HG03064 (cell line): Measurements from ENCODE around the gene SETX.
"Not testable (repeated sequence)": the region's sequence is repeated elsewhere in the genome, so short reads cannot be mapped to it uniquely, and the experiment has no call there.

Source experiments
- ATAC-seq: cut with Tn5 transposase; IDR thresholded peaks from one replicate; pipeline ENCODE4 v1.9.1; 2021; ENCODE audit warnings: low read depth; ENCODE audit not compliant: unreplicated experiment

The SETX gene

DNA sequence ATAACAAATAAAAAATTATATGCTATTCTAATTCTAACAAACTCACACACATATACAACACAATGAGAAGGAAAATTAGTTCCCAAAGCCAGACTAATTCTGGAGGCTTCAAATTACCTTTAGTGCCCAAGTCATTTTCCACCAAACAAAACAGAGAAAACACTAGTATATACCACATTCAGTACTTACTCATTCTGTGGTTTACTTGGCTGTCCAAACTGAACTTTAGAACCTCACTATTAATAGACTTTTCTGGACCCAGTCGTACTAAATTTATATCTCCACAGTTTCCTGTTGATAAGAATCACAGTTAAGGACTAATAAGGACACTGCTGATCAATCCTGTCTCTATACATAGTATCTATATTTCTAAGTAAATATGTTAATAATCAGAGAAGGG is 66.4 kb downstream of the SETX start:
- no peak for ATAC-seq

DNA sequence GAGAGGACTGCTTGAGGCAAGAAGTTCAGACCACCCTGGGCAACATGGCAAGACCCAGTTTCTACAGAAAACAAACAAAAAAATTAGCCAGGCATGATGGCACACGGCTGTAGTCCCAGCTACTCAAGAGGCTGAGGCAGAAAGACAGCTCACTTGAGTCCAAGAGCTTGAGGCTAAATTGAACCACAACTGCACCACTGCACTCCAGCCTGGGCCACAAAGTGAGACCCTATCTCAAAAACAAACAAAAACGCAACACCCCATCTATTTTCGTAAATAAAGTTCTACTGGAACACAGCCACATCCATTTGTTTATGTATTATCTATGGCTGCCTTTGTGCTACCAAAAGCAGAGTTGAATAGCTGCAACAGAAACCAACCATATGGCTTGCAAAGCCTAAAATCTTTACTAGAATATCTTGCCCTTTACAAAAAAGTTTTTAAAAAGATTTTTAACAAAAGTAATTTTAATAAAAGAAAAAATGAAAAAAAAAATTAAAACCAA is 67.5 kb downstream of the SETX start:
- ATAC-seq: no peak

DNA sequence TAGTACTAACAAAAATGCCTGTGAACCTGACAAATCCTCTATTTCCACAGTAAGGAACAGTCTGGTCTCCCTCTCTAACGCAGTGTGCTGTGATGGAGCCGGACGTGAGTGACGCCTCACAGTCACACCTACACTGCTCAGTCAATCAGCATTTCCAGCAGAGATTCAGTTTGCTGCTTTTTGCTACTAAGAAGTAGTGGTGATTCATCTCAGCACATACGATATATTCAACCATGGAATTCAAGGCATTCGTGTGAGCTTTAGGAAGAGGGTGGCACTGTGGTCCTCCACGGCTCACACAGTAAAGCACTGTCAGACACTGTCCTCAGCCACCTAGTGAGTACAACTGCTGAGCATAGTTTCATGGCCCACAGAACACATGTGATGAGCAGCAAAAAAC is 70.9 kb downstream of the SETX start:
- no peak for ATAC-seq

DNA sequence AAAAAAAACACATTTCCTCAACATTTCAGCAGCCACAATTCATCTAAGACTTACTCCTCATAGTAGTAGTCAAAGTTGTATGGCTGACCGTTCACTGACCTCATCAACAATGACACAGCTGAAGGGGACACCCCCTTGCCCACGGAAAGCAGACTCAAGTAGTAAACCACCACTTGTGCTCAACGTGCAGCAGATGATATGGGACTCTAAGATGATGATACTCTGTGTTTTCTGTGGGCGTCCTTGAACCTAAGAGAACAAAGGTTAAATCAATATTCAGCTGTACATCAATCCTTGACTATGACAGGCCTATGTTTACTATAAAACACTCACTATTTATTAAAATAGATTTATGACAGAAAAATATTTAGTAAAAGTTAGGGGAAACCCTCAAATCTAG is 71.6 kb downstream of the SETX start:
- ATAC-seq: no peak

DNA sequence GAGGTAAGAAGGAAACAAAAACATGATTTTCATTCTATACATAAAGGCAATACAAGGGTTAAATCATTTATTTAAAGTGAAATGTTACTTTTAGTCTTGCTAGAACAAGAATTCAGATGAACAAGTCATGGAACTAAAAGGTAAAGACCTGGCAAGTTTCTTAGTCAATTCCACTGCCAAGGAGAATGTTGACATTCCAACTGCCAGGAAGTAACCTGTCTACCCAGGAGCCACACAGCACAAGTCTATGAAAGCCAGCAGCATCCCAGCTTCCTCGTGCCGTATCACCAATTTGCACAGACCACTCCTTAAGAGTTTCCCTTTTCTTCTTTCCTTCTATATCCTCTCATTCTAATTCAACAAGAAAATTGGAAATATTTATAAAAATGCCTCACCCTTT is 79.9 kb downstream of the SETX start:
- ATAC-seq: no peak

DNA sequence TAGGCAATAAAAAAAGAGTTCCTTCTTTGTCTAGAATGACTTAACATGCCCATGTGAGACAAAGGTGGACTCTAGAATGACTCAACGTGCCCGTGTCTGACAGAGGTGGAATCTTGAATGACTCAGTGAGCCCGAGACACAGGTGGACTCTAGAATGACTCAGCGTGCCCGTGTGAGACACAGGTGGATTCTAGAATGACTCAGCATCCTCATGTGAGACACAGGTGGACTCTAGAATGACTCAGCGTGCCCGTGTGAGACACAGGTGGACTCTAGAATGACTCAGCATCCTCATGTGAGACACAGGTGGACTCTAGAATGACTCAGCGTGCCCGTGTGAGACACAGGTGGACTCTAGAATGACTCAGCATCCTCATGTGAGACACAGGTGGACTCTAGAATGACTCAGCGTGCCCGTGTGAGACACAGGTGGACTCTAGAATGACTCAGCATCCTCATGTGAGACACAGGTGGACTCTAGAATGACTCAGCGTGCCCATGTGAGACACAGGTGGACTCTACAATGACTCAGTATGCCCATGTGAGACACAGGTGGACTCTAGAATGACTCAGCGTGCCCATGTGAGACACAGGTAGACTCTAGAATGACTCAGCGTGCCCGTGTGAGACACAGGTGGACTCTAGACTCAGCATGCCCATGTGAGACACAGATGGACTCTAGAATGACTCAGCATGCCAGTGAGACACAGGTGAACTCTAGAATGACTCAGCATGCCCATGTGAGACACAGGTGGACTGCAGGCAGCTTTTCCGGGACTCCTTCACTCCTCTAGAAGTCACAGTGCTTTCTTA is 84.9 kb downstream of the SETX start:
- ATAC-seq: not testable (repeated sequence)

DNA sequence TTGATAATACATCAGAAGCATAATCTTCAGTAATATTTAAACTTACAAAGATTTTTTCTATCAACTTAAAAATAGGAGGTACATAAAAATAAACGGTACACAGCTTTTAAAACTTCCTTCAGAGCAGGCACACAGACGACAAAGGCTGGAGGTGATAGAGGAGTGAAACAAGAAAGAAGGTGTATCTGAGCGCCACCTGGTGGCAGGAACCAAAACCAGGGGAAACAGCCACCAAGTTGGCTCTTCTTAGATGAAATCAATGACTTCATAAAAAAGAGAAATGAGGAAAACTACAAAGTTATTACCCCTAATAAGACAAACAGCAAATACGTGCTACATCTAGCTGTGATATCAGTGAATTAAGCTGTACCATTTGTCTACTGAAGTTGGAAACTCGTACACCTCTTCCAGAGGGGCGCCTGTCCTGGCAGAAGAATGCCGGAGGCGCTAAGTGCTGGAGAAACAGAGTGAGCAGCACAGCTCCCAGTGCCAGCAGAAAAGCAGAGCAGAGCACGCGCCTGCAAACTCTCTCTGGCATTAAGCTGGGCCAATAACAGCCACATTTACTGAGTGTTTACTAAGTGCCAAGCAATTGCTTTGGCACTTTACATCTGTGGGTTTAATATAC is 85.9 kb downstream of the SETX start:
- ATAC-seq: no peak

DNA sequence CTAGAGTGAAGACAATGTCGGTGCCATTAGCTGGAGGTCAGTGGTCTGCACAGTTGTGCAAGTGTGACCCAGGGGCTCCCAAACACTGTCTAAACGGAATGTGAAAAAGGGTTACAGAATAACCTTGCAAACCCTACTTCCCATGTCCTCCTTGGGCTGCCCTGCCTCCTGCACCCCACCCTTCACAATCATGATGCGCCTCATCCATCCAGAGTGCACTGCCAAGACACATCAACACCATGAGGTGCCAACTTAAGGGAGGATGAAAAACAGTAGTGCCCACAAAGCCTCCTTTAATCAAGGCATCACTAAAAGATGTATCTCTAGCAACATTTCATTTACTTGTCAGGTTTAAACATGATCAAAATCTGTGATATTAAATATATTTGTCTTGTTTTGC is 87.1 kb downstream of the SETX start:
- ATAC-seq: no peak

DNA sequence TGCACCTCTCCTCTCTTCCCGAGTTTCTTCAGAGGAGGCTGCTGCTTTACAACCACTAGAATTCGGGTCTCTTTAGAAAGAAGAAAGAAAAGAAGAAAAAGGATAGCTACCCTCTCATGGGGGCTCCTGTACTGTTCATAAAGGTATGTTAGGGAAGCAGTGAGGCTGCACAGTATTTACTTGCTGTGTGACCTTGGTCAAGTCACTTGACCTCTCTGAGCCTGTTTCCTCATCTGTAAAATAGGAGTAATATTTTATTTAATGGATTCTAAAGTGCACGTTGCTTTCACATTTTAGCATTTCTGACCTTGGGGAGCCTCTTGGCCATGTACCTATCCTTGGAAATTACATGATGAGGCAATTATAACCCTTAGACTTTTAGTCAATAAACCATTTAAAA is 88.8 kb downstream of the SETX start:
- ATAC-seq: no peak

DNA sequence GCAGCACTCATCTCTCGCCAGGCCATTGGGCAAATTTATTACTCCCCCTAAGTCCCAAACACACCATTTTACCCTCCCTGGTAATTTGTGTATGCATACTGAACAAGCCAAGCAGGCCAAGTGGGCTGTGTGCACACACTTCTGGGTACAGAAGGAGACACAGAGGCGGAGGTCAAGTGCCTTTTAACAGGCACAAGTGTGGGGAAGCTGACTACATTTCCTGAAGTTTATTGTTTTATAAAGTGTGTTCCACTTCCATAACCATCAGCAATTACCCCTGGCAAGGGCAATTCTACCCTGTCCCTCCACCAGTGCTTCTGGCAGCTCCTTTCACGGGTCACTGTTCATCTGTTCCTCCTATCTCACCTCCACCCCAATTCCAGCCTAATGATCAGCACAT is 93.9 kb downstream of the SETX start:
- ATAC-seq: no peak

DNA sequence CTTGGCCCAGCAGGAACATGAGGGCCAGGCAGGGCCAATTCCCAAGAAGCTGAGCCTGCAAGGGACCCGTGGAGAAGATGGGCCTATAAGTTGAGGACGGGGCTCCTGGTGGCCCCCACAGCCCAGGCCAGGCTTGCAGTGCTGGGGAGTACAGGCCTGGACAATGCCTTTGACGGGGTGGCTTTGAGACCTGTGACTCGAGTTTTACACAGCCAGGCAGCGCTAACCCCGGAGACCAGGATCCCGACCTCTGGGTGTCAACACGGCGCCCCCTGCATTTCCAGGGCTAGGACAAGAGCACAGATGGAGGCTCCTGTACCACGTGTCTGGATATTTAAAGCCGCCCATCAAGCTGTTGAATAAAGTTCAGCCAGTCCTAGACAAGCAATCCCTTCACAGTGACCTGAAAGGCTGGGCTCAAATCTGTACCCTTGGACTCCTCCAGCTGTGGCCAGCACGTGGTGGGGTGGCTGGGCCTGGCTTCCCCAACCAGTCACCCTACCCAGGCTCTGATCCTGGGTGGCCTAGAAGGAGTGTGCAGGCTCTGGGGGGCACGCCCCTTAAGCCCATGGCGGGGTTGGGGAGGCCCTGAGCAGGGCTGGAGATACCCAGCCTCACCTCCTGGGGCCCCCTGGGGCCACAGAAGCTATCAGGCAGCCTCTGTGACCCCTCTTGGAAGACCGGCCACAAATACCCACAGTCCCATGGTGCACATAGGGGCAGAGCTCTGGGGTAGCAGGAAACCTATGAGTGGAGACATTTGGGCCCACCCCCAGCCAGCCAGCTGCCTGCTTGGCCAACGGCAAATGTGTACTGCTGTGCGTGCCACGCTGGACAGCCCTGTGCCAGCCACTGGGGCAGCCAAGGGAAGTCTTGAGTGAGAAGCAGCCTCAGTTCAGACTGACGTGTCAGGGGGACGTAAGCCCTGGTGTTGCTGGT is 104.2 kb downstream of the SETX start:
- no peak for ATAC-seq

DNA sequence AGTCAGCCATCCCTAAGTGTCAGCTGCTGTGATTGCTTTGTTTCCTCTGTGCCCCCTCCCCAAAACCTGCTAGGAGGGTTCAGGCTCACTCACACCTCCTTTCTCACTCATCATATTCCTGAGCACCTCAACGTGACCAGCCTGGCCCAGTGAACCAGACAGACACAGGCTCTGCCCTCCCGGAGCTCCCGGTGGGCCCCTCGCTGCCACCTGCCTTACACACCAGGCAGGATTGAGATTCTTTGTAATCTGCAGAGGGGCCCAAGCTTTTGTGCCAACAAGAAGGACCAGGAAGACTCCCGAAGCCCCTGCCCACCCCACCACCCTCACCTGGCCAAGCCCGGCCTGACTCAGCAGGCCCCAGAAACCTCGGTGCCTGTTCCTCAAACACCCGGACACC is 105.1 kb downstream of the SETX start:
- ATAC-seq: no peak

DNA sequence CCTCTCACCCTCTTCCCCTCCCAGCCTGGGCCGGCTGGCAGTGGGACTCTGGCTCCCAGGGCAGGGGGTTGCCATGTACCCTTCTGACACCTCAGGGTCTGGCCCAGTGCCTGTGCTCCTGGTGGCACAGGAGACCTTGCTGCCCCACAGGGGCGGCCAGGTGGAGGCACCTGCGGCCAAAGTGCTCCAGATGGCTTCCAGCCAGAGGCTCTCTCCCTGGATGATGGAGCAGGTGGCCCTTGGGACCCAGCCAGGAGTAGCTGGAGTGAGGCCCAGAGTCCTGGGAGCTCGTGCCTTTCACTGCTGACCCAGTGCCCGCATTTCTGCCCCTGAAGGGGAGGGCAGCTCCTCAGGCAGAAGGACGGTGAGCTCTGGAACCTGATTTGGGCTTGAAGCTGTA is 105.7 kb downstream of the SETX start:
- ATAC-seq: no peak

DNA sequence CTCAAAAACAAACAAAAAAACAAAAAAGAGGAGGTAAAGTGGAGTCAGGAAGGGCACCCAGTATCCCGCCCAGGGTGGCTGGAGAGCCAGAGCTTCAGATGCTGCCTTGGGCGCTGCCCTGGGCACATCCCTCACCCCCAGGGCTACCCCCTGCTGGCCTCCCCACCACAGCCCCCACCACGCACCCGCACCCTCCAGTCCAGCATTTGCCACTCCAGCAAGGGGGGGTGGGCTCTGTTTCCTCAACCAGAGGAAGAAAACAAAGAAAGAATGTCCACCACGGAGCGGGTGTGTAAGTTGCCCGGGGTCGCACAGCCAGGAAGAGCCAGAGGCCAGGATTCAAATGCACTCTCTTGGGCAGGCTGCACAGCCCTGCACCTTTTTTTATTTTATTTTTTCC is 106.8 kb downstream of the SETX start:
- ATAC-seq: no peak

DNA sequence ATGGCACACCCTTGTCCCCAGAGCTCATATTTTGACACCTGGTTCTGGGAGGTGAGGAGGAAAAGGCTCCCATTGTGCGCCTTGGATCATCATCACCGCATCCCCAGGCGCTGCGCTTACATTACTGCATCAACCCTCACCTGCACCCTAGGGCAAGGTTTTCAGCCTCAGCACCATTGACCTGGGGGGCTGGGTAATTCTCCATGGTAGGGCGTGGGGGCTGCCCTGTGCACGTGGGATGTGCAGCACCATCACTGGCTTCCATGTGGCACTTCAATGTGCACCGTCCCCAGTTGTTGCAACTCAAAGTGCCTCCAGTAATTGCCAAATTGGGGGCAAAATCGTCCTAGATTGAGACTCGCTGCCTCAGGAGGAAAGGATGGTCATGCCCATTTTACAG is 109.3 kb downstream of the SETX start:
- ATAC-seq: no peak

DNA sequence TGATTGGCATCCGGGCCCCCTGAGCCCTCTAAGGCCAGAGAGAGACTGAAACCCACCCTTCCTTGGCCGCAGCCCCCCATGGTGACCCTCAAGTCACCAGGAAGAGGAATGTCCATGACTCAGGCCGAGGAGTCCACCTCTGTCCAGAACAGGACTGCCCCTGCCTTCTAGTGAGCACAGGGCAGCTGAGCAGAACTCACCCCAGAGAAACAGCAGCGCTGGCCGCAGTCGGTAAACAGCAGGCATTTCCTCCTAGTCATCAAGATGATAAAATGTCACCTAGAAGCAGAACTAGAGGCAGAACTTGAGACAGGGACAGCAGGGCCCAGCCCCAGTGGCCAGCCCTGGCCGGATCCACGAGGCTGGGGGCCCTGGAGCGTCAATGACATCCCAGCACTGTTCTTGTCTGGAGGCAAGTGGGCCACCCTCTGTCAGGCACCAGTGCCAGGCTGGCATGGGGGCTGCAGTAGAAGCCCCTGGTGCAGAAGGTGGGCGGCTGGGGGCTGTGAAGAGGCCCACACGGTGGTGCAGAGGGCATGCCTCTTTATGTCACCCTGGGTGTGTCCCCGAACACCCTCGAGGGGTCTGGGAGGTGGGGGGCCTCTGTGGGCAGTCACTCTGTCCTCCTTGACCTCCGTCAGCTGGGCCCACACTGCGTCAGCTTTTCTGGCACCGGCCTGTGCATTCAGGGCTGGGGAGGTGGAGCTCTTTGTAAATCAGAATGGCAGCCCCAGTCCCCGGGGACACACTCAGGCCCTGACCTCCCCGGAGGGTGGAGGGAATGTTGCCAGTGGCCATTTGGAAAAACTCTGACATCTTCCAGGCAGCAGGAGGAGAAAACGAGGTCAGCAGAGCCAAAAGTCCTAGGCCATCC is 110.0 kb downstream of the SETX start:
- no peak for ATAC-seq

DNA sequence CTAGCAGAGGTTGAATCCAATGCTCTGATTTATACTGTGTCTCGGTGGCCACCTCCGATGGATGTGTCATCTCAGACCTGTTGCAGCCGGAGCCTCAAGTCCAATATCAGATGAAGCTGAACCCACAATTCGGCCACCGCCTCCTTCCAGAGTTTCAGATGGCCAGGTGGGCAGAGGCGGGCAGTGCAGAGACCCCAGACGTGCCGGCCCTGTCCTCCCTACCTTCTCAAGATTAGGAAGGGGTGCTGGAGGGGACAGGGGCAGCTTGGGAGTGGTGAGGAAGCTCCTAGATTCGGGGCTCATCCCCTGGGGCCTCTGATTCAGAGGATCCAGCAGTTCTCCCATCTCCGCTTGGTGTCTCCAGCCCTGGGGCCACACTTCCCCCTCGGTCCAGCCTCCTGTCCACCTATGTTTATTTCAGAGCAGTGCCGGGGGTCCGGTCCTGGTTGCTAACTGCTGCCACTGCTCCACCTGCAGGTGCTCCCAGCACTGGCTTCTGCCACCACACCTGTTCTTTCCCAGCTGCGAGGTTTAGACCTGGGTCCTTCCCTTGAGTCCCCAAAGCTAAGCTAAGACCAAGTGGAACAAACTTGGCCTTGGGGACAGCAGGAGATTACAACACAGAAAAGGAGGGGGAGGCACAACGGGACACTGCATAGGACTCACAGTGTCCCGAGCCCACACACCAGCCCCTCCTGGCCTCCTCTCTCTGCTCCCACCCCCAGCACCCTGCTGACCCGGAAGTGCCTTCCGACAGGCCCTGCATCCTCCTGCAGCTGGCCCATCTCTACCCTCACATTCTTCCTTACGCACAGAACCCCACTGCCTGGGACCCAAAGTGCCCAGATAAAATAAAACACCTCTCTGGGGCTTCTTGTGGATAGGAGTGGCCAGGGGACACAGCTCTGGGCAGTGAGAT is 111.4 kb downstream of the SETX start:
- ATAC-seq: no peak

DNA sequence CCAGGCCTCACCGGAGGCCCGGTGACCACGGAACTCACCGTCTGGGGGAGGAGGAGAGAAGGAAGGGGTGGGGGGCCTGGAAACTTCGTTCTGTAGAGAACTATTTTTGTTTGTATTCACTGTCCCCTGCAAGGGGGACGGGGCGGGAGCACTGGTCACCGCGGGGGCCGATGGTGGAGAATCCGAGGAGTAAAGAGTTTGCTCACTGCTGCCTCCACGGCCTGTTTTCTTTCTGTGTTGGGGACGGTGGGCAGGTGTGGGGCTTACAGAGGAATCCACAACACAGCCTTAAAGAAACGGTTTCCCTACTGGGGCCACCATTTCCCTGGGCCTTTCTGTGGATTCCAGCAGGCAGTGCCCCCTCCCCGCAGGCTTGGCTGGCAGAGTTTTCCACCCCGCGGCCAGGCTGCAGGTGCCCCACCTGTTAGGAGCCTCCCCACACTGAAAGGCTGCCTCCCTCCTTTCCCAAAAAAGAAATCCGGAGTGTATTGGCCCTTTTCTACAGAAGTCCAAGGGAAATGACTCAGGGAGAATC is 112.1 kb downstream of the SETX start:
- no peak for ATAC-seq
